BE2C (cell line): ENCODE data around the gene GADD45G.

Source experiments
- DNase-seq: peaks from one replicate; pipeline ENCODE4 v3.0.0-alpha.2; 2020
- H3K27me3 ChIP-seq: fragments of 250-450 bp; sonication (Bioruptor Pico); 2 replicates; pipeline ENCODE4 v1.5.1; 2020; ENCODE audit warnings: mild to moderate bottlenecking
- H3K36me3 ChIP-seq: fragments of 250-450 bp; sonication (Bioruptor Pico); 2 replicates; pipeline ENCODE4 v1.5.1; 2020; ENCODE audit warnings: mild to moderate bottlenecking
- H3K4me1 ChIP-seq: fragments of 250-450 bp; sonication (Bioruptor Pico); 2 replicates; pipeline ENCODE4 v1.5.1; 2020
- H3K4me3 ChIP-seq: 2 replicates; pipeline ENCODE4 v1.5.1; 2011; ENCODE audit warnings: low read depth, low read length
- H3K9me3 ChIP-seq: fragments of 250-450 bp; sonication (Bioruptor Pico); 2 replicates; pipeline ENCODE4 v1.5.1; 2020
- TF ChIP-seq, protein P1 (sequence below): IDR thresholded peaks from 2 replicates; pipeline ENCODE4 v1.5.1; 2012; ENCODE audit warnings: mild to moderate bottlenecking, low read depth, low read length

GADD45G gene

DNA sequence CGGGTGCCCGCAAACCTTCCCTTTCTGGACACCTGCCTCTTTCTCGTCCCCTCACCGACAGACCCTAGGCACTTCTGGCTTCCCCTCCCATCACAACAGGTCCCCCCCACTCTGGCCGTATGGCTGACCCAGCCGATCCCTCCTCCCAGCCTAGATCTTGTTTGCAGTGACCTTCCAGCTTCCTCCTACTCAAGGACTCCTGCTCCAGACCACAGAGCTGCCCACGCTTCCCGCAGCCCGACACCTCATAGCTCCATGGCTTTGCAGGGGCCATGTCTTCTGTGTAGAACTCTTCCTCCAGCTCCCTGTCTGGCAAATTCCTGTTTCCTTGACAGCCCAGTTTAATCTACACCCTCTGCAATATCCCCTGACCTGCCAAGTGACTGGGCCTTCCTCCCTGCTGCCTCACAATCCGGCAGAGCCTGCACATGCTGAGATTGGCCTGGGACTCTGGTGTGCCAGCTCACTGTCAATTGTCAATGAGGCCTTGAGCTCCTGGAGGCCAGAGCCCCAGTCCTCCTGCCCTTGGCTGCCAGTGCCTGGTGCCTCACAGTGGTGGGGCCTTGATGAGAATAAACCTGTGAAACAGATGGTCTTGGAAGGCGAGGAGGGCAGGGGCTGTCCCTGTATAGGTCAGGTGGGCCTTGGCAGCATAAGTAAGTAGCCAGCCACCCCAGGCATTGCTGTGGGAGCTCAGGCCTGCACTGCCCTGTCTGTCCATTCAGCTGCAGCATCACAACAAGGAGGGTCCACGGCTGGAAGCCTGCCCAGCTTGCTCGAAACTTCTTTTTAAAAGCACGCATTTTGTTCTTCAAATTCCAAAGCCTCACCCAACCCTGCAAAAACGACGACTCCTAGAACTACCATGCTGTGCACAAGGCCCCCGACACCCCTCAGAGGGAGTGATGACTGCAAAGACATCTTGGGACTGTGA, 50.5 kb downstream of the GADD45G start:
- no peak for DNase-seq
- no peaks in the 10 kb centered on the region for H3K27me3 ChIP-seq

More for the DNA sequence above, 50.5 kb downstream of the GADD45G start:
- H3K9me3 ChIP-seq, result no peaks in the 10 kb centered on the region
- H3K4me1 ChIP-seq, result no peaks in the 10 kb centered on the region
- TF ChIP-seq, protein P1, sequence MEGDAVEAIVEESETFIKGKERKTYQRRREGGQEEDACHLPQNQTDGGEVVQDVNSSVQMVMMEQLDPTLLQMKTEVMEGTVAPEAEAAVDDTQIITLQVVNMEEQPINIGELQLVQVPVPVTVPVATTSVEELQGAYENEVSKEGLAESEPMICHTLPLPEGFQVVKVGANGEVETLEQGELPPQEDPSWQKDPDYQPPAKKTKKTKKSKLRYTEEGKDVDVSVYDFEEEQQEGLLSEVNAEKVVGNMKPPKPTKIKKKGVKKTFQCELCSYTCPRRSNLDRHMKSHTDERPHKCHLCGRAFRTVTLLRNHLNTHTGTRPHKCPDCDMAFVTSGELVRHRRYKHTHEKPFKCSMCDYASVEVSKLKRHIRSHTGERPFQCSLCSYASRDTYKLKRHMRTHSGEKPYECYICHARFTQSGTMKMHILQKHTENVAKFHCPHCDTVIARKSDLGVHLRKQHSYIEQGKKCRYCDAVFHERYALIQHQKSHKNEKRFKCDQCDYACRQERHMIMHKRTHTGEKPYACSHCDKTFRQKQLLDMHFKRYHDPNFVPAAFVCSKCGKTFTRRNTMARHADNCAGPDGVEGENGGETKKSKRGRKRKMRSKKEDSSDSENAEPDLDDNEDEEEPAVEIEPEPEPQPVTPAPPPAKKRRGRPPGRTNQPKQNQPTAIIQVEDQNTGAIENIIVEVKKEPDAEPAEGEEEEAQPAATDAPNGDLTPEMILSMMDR, result no peak
- H3K4me3 ChIP-seq, result no peak overlapping the region
- no peaks in the 10 kb centered on the region for H3K36me3 ChIP-seq
